ENCODE results near the gene TTC19.

TTC19 gene, protein sequence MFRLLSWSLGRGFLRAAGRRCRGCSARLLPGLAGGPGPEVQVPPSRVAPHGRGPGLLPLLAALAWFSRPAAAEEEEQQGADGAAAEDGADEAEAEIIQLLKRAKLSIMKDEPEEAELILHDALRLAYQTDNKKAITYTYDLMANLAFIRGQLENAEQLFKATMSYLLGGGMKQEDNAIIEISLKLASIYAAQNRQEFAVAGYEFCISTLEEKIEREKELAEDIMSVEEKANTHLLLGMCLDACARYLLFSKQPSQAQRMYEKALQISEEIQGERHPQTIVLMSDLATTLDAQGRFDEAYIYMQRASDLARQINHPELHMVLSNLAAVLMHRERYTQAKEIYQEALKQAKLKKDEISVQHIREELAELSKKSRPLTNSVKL

DNA sequence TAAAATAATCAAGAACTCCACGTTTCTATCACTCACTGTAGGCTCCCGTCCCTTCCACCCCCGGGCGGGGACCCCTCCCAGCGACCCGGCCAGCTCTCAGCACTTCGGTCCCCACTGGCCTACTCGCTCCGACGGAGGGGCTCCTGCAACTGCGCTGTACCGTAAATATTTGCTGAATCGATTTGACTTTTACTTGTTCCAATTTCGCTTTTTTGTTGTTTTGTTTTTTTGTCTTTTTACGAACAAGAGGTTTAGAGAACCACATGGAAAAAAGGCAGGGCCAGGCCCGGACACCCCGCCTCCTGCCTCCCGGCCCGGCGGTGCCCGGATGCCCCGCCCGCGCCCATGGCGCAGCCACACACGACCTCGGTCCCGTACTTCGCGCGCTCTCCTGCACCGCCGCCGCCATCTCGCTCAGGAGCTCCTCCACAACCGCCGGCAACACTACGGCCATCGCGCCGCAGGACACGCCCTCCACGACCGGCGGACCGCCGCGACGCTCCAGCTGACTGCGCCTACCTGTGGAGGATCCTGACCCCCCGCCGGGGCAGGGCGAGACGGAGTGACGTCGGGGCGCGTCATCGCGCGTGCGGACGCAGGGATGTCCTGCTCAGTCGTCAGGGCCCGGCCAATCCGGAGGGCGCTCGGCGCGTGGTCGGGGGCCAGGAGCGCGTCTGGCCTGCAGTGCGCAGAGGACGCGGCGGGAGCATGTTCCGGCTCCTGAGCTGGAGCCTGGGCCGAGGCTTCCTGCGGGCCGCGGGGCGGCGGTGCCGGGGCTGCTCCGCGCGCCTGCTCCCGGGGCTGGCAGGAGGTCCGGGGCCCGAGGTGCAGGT, at the start of gene TTC19, which contains the start of gene ZSWIM7:
TTC19 (plus strand) TSS at position 684 of the 833 bp plus-strand sequence; CDS start at position 709, 25 bp downstream.
ZSWIM7 (minus strand) TSS at position 564 of the 833 bp plus-strand sequence; CDS start at position 454, 110 bp downstream.
- peak; percentile 60 for DNase-seq

DNA sequence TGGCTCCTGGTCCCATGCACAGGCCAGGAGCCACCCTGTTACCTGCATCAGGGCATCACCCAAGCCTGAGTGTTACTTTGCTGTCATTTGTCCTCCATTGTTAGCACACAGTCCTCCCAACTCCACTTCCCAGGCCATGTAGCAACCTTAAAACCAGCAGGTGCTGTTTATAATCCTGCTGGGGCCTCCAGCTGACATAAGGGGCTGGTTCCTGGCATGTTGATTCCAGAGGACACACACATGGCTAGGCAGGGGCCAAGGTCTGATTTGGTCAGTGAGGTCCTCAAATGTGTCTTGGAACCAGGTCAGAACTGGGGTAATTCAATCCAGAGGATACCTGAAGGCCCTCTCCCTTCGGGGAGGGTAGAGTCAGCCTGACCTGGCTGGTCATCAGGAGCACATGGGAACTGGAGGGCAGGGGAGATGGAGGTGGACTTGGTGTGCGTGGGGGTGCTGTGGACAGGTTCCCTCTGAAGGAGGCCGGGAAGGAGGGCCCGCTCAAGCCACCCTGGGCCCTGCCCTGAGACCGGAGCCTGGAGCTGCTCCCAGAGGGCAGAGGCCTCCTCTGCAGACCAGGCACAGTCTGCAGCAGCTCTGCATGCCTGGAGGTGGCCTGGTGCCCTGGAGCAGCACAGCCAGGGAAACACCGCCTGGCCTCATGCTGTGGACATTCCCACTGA, 48.1 kb upstream of the TTC19 start:
- no peak for DNase-seq

DNA sequence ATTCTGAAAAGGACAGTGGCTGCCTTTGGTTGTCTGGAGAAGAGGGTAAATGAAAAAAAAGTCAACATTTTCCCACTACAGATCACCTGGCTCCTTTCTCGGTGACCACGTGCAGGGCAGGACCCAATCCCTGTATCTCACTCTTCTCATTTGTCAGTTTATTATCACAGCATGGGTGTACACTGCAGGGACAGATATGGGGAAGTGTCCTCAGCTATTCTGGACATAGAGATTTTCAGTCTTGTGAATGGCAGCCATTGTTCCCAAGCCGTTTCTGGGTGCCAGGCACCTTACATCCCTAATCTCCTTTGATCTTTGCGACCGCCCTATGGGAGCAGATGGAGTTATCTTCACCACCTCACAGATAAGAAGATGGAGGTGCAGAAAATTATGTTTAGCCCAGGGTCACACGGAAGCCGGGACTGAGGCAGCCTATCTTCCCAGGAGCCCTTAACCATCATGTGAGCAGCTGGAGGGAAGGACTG, 47.5 kb upstream of the TTC19 start:
- no peak for DNase-seq

DNA sequence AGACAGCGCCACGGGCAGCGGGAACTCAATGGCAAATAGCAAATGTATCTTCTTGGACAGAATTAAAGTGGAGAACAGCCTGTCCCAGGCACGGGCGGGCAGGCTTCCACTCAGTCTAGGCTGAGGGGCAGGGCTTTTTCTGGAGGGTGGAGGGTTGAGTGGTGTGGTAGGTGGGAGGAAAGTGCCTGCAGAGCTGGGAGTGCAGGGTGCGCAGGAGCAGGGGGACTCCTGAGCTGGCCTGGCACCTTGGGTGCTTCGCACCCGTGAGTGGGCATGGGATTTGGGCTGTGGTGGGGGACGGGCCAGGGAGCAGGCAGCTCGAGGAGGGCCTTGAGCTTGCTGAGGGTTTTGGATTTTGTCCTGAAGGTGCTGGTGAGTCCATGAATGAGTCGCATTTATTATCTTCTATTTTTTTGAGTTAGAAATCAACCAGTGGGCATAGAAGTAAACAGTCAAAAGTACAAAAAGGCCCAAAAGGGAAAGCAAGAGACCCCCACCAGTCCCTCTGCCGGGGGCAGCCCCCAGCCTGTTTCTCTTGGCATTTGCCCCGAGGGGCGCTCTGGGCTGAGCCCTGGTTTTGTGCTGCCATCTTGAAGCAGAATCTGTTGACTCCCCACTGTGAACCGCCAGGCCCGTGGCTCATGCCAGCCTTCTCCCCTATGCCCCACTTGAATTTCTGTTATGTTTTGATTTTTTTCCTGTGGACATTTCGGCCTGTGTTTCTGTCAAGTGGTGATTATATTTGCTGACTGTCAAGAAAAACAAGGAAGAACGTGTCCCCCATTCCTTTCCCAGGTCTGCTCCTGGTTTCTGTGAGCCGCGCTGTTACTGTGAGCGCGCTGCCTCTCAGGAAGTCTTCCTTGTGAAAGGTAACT, 46.5 kb upstream of the TTC19 start:
- no peak for DNase-seq

DNA sequence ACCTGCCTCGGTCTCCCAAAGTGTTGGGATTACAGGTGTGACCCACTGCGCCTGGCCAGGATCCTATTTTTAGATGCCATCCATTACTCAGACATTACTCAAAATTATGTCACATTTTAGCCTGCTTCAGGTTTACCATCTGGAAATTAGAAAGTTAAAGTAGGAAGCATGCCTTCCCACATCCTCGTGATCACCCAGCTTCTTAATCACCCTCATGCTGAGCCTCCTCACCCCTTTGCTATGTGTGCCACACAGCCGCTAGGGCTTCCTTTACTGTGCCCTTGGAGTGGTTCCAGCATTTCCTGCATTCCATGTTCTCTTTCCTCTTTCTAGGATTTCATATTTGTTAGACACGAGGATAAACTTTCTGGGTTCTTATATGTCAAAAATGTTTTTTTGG, 45.4 kb upstream of the TTC19 start:
- no peak for DNase-seq

DNA sequence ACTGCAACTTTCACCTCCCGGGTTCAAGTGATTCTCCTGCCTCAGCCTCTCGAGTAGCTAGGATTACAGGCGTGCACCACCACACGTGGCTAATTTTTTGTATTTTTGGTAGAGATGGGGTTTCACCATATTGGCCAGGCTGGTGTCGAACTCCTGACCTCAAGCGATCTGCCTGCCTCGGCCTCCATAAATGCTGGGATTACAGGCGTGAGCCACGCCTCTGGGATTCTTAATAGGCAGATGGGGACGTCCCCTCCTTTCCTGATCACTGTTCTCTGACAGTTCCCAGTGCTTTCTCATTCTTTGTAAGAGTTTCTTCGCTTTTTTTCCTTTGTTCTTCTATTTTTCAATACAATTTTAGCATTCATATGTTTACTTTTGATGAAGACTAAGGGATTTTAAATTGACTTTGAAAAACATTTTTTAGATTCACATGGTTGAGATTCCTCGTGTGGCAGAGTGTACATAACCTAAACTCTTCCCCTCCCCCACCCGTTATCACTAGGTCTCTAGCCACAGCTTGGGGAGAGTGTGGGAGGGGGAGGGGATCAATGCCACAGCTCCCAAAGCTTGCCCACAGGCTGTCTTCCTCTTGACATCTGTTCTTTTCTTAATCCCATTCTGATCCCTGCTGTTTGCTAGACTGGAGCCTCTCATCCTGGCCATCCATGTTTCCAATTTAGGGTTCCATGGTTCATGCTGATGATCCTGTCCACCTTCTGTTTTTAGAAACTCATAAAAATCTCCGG, 43.7 kb upstream of the TTC19 start:
- DNase-seq, result no peak

DNA sequence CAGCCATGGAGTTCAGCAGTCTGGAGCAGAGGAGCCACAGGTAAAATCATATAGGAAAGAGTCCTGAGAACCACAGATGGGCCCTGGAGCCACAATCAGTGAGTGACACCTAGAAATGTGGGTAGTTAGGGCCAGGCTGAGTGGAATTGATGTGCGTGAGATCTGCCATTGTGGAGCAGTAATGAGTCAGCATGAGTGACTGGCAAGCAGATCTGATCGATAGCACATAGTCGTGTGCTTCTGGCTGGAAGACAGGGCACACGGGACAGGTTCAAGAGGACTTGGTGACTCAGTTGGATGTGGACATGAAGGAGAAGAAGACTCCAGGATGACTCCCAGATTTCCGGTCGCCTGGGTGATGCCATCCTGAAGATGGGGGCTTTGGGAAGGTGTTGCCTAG, 42.4 kb upstream of the TTC19 start:
- no peak for DNase-seq

DNA sequence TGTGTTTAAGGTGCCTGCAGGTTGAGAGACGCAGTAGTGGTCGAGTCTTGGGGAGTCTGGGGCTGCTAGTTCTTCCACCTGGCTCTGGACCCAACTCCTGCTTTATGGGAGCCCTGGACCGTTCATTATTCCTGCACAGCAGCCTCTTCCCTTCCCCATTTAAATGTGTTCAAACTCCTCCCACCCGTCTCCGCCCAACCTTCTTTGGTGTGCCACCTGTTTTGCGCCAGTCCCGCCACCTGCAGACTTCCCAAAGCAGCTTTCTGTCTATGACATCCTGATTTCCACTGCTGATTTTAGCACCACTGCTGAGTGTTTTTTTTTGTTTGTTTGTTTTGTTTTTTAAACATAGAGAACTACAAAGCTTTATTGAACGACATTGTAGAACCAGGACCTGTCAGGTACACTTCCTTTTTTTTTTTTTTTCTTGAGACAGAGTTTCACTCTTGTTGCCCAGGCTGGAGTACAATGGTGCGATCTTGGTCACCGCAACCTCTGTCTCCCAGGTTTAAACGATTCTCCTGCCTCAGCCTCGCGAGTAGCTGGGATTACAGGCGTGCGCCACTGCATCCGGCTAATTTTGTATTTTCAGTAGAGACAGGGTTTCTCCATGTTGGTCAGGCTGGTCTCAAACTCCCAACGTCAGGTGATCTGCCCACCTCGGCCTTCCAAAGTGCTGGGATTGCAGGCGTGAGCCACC, 41.9 kb upstream of the TTC19 start:
- DNase-seq, result no peak

DNA sequence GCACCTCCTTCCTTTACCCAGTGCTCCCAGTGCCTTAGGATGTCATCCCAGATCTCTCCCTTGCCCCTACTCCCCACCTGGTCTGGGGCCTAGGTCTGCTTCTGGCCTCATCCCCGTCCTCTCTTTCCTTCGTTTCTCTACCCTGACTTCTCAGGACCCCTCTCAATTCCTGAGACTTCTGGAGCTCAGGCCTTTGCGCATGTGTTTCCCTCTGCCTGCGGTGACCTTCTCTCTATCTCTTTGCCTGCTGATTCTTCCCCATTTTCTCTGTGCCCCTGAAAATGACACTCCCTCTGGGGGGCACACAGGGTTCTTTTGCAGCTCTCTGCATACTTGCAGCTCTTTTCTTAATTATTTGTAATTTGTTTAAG, 41.2 kb upstream of the TTC19 start:
- no peak for DNase-seq

DNA sequence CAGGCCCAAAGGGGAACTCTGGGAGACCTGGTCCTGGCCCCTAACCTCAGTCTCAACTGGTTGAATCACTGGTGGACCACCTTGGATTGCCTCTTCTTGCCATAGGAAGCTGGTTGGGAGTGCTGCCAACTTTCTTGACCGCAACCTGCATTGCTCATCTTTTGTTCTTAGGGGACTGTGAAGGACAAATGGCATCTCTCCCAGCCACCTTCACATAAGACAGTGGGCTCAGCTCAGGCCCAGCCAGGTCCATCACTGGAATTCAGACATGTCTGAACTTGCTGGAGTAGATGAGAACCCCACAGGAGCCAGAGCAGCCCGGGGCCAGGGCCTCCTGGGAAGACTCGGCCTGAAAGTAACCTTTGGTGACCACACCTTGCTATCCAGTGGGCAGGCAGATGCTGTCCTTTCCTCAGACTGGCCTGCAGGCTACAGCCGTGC, 35.9 kb upstream of the TTC19 start:
- no peak for DNase-seq

DNA sequence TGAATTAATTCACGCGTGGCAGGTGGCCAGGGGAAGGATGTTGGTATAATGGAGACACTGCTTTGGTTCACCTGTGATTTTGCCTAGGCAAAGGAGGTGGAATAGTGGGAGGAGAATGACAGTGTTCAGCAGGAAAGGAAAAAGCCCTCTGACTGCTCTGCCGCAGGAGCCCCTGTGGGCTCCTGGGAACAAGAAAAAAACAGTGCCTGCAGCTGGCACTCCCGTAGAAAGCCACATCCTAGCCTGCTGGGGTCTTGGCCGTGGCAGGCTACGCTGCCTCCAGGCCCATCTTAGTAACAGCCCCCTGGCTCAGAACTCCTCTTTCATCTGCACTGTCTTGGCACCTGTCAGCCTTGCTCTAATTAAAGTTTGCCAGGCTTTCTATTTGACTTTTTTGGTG, 34.1 kb upstream of the TTC19 start:
- DNase-seq, result no peak

DNA sequence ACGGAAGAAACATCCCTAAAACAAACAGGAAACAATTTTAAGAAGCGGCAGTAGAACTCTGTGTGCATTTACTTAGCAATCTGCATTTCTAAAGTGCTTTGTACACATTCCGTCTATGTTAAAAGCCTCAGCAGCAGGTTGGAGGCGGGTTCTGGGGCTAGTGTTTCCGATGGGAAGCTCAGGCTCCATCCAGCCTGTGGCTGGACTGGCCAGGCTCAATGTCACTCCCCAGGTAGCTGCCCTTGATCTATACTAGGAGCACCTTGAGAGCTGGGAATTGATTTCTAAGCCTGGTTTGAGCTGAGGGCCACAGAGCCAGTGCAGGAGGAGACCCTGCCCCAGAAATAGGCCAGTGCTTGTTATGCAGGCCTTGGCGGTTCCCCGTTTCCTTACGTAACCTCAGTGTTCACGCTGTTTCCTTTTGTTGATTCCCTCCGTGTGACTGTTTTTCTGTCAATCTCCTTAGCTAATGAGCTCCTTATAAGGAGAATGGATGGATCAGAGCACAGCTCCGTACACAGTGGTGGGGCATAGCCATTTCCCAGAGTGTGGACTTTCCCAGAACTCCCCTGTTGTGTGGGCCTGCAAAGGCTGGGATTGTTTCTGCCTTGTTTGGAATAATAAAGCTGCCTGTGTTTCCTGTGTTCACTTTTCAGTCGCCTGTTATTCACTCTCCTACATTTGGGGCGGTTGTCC, 33.3 kb upstream of the TTC19 start:
- DNase-seq, result no peak

DNA sequence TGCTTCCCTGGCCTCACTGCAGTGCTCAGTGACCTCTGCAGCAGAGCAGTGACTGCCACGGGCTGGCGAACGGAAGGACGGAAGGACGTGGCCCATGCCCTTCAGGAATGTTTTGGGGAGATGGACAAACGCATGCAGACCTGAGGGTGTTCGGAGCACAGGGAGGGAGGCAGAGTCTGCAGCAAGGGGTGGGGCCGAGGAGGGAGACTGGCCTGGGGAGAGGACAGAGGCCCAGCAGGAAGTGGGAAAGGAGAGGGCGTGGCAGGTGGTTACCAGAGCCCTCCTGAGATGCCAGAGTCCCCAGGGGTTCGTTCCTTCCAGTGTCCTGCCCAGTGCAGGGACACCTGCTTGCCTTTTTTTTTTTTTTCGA, 32.8 kb upstream of the TTC19 start:
- DNase-seq, result no peak

DNA sequence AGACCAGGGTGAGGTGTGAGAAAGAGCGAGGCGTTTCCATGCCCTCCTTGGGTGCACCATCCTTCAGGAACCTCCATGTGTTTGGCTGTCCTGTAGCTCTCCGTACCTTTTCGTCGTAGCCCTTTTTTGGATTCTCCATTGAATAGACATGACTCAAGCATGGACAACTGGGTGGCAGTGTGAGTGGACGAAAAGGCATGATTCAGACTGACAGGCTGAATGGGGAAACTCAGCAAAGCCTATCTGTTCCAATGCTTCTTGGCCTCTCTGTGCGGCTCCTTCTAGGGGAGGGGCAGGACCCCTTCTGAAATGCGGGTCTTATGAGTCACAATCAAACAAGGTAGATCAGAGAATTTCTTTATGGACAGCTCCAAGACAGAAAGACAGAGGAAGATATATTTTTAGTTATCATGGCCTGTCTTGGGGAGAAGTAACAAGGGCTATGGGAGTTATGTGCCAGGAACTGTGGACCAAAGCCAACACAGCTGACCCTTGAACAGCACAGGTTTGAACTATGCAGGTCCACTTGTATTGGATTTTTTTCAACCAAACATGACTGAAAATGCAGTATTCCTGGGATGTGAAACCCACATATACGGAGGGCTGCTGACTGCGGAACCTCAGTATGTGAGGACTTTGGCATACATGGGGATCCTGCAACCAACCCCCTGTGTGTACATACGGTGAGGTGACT, 31.8 kb upstream of the TTC19 start:
- DNase-seq, result no peak

DNA sequence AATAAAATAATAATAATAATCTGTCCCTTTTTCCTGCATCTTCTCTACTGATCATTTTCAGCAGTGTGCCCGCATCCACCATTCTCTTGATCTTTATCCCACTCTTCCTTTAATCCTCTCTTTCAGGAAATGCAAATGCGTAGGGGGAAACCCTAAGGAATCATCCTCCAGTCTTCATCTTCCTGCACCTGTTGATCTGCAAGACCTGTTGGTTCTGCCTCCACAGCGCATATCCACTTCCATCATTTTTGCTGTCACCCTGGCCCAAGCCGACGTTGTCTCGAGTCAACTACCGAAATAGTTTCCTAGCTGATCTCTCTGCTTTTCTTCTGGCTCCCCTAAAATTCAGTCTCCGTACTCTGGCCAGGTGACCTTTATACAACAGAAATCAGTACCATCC, 30.2 kb upstream of the TTC19 start:
- DNase-seq, result no peak

DNA sequence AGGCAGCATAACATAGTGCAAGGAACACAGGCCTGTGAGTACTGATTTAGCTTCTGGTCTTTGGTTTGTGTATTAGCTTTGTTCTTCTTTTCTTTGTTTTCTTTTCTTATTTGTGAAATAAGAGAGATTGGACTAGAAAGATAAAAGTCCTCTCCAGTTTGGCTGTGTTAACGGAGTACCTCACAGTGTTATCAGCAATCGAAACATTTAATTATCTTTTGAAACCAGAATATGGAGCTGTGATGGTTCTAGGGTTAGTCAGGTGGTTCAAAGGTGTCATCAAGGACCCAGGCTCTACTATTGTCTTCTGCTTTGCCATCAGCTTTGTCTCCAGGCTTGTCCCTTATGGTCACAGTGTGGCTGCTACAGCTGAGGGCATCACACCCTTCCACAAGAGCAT, 29.1 kb upstream of the TTC19 start:
- no peak for DNase-seq

DNA sequence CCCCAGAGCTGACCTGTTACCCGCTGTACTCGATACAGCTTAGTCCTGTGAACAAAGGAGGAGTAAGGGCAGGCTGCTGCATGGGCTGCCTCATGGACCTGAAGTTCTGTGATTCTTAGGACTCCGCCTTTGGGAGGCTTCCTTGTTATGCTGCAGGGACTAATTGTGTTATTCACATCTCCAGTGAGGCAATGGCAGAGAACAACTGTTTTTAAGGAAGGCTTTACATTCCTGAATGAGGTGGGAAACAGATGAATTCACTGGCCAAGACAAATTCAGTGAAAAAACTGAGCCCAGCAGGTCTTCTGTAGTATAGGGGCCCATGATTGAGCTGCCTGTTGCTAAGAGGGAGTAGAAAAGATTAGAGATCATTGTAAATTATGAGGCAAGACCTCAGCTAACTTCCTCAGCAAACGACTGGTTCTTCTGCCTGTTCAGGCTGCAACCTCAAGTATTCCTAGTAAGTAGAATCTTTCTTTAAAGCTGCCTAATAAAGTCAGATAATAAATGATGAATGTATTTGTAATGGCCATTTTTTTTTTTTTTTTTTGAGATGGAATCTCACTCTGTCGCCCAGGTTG, 28.4 kb upstream of the TTC19 start:
- DNase-seq, result no peak

DNA sequence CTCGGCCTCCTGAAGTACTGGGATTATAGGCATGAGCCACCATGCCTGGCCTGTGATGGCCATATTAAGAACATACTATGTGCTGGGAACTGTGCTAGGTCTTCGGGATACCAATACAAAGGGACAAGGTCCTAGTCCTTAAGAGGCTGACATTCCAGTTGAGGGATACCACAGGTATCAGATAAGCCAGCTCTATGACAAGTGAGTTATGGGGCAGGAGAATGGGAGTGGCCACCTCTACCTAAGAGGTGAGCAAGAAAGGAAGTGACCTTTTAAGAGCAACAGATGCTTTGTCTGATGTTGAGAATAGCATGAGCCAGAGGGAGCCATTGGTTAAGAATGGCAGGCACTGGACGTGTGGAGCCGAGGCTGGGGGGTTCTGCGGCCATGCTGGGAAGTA, 27.7 kb upstream of the TTC19 start:
- no peak for DNase-seq

DNA sequence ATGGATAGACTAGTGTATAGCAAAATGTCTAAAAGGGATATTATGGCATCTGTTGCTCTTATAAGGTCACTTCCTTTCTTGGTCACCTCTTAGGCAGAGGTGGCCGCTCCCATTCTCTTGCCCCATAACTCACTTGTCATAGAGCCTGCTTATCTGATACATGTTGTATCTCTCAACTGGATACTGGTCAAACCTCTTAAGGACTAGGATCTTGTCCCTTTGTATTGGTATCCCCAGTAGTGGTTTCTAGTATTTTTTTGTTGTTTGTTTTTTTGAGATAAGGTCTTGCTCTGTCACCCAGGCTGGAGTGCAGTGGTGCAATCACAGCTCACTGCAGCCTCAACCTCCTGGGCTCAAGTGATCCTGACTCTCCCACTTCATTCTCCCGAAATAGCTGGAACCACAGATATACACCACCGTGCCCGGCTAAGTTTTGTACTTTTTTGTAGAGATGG, 27.1 kb upstream of the TTC19 start:
- no peak for DNase-seq

Measured in KG1 (cell line).